Stimulated activated CD4-positive, alpha-beta T cell treated with anti-CD3 and anti-CD28 coated beads, TNF-alpha, amount 100 ng/mL, for 1 hour (primary cell): ENCODE measurements around the gene DYDC1.
"Not testable (repeated sequence)": the region's sequence is repeated elsewhere in the genome, so short reads cannot be mapped to it uniquely, and the experiment has no call there.

ENCODE experiments used
- DNase-seq, 3 donors: peaks; one replicate each; pipeline ENCODE4 v3.0.0-alpha.2; 2020; ENCODE audit warnings: low read depth in 3 of 3, low spot score in 1 of 3

DYDC1 gene

GRCh38 chr10:80344912-80345311 lies 11.6 kb downstream of the DYDC1 start:
- DNase-seq, result no peak

DNA sequence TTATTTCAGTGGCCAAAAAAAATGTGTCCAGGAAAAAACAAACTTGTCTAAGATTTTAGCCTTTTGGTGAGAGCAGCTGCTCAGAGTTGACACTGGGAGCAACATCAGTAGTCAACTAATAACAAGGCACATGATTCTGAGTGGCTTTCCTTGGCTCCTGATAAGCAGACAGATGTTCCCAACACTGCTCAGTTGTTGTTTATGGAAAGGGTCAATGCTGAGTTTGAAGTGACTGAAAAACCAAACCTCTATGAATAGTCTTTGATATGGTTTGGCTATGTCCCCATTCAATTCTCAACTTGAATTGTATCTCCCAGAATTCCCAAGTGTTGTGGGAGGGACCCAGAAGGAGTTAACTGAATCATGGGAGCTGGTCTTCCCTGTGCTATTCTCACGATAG lies 12.3 kb downstream of the DYDC1 start:
- no peak for DNase-seq

- DNase-seq, result no peak
These were observed 22.6 kb downstream of the DYDC1 start for GRCh38 chr10:80333983-80334382.

DNA sequence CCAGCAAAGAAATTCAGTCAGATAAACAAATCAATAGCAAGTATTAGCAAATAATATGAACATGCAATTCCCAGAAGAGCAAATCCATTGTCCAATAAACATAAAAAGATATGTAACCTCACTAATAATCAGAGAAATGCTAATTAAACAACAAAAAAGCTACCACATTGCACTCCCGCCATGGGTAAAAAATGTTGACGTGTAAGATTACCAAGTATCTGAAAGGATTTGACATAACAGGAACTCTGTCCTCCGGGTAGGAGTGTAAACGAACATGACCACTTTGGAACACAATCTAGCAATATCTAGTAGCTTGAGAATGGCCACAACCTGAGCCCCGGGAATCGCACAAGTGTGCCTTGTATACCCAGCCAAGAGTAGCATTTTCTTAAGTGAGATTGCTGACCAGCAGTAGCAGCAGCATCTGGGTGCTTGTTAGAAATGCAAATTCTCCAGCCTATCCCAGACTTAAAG lies 31.6 kb downstream of the DYDC1 start:
- DNase-seq, result no peak

DNA sequence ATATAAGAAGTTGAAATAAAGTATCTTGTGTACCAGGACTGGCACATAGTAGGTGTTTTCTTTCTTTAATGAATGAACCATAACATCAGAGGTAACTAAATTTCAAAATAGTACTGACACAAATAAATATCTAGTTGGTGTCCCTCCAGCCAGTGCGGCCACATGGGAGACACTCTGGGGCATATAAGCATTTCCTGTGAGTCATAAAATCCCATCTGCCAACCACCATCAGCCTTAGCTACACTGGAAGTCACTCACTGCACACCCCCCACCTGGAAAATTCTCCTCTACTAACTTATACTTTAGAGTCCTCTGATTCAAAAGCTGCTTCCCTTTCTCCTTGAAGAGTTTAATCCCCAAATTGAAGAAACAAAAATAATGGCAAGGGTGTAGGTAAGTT lies 32.5 kb downstream of the DYDC1 start:
- DNase-seq, result no peak

- DNase-seq, result no peak
These were observed 33.2 kb downstream of the DYDC1 start for GRCh38 chr10:80323311-80323710.

DNA sequence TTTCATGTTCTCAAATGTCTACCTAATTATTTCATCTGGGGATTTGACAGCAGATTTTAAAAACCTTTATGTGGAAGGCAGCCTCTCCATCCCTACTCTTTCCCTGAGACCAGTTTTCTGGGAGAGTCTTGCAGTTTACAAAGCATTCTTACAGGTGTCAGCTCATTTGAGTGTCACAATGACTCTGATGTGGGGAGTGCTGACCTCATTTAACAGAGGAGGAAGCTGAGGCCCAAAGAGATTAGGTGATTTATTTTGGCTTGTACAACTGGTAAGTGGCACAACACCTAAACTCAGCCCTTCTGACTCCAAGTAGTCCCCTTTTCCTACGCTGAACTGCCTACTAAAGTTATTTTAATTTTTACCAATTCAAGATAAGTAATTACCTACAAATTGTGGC lies 33.8 kb downstream of the DYDC1 start:
- DNase-seq, result no peak

DNA sequence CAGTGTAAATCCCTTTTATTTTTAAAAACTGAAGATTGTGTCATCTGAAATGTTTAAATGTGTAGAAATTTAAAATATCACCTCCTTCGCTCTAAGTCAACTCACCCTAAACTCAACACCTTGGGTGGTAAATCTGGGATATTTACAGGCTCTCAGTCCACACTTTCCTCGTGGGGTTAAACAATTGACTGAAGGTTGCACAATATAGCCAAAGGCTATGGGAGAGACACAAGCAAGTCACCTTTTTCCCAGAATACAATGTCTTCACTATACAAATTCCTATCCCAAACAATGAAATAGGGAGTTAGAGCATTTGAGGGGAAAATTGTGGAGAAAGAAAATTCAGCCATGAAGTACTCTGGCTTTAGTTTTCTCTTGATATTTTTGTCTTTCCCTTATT lies 34.4 kb downstream of the DYDC1 start:
- no peak for DNase-seq

GRCh38 chr10:80321183-80321582 lies 35.4 kb downstream of the DYDC1 start:
- DNase-seq, result no peak

- DNase-seq, result no peak
These were observed 36.2 kb downstream of the DYDC1 start for GRCh38 chr10:80320377-80320776.

DNA sequence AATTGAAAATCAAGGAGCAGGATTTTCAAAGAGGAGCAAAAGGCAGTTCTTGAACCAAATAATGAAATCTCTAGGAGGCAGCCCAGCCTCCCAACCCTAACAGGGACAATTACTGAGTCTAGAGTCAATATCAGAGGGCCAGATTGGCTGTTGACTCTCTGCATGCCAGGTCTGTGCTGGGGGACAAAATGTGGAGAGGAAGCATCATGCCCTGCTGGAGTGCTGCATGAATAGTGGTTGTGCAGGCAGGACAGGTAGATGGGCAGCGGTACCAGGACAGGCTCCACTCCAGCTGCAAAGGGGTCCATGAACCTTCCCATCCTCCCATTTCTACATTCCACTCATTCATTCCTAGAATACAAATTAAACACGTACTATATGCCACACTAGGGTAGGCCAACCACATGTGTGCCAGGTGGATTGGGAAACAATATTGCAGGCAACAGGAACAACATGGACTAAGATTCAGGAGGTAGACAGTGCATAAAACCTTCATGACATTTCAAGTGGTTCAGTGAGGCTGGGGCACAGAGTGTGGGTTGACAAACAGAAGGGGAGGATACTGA lies 36.7 kb downstream of the DYDC1 start:
- DNase-seq, result no peak

GRCh38 chr10:80319318-80319717 lies 37.2 kb downstream of the DYDC1 start:
- DNase-seq, result no peak

DNA sequence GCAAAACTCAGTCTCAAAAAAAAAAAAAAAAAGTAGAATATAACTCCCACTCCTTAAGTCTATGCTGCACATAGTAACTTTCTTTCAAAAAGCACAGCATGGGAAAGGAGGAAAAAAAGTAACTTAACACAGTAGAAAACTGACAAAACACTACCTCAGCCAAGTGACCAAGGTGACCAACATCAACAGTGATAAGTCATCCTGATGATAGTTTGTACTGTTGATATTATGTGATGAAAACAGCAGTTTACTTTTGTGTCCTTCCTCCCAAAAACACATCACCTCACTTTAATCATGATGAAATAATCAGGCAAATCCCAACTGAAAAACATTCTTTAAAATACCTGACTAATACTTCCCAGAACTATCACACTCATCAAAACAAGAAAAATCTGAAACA lies 37.8 kb downstream of the DYDC1 start:
- DNase-seq, result no peak

DNA sequence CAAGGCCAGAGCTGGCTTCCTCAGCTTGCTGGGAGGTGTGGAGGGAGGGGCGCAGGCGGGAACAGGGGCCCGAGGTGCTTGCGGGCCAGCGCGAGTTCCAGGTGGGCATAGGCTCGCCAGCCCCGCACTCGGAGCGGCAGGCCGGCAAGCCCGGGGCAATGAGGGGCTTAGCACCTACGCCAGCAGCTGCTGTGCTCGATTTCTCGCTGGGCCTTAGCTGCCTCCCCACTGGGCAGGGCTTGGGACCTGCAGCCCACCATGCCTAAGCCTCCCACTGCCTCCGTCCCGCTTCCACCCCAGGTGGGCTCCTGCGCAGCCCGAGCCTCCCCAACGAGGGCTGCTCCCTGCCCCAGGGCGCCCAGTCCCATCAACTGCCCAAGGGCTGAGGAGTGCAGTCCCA lies 41.2 kb downstream of the DYDC1 start:
- DNase-seq, result no peak

GRCh38 chr10:80313523-80313922 lies 43.0 kb downstream of the DYDC1 start:
- DNase-seq, result no peak

DNA sequence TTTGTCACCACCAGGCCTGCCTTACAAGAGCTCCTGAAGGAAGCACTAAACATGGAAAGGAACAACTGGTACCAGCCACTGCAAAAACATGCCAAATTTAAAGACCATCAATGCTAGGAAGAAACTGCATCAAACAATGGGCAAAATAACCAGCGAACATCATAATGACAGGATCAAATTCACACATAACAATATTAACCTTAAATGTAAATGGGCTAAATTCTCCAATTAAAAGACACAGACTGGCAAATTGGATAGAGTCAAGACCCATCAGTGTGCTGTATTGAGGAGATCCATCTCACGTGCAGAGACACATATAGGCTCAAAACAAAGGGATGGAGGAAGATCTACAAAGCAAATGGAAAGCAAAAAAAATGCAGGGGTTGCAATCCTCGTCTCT lies 50.6 kb downstream of the DYDC1 start:
- DNase-seq, result not testable (repeated sequence)

DNA sequence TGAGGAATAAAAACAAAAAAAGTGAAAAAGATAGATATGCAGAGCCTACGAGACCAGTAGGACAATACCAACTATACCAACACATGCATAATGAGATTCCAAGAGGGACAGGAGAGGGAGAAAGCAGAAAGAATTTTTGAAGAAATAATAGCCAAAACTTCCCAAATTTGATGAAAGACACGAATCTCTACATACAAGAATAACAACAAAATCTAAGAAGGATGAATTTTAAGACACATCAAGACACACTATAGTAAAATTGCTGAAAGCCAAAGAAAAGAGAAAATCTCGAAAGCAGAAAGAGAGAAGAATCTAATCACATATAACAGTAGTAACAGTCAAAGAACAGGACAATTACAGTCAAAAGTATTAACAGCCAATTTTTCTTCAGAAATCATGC lies 59.6 kb downstream of the DYDC1 start:
- no peak for DNase-seq

GRCh38 chr10:80292607-80293239 lies 63.8 kb downstream of the DYDC1 start:
- DNase-seq, result no peak

GRCh38 chr10:80290474-80291220 lies 65.9 kb downstream of the DYDC1 start:
- no peak for DNase-seq

DNA sequence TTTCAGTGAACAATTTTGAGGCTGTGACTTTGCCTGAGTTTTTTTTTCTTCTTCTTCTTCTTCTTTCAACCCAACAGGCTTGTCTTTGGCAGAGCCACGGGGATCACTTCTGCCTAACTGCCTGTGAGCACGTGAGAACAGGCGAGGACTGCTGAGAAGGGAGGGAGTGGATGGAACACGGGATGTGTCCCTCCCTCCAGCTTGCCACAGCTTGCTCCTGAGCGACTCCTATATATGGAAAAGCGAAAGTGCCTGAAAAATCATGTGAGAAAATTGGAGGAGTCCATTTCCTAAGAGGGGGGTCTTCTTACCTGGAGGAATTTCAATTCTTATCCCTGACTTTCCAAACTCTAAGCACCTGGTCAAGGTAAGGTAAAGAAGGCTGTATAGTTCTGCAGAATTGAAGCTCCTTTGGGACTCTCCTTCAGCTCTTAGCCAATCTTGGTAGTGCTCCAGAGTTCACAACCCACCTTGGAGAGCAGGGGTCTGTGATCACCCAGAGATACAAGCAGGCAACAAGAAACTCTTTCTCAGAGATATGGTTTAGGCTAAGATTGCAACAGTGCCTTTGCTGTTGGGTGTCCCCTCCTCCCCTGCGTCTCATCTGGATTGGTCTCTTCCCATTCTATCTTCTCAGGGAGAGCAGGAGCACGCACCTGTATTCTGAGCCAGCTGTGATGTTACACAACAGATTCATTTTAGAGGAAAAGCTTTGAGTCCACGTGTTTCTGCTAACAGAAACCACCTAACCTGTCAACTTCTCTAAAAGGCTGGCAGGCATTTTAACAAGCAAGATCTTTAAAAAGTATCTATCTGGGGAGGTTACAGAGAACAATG lies 66.9 kb downstream of the DYDC1 start, which contains the start of gene MAT1A:
MAT1A (minus strand) TSS at position 208 of the 837 bp plus-strand sequence. CDS start 235 bp downstream, outside the sequence.
- no peak for DNase-seq

DNA sequence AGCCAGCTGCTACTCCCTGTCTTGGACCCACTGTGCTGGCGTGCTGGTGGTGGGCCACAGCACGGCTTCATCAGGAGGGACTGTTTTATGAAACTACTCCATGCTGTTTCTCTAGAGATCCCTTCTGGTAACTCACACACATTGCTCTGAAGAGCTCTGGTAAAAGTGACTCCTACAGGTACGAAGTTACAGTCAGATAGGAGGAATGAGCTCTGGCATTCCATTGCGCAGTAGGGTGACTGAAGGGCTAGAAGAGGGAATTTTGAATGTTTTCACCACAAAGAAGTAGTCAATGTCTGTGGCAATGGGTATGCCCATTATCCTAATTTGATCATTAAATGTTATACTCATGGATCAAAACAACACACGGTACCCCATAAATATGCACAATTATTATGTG lies 67.7 kb downstream of the DYDC1 start:
- DNase-seq, result no peak
